KMS-11 (cell line): ENCODE data around the gene ABLIM2.

ENCODE experiments used
- H2AFZ ChIP-seq: fragments of 200-600 bp; sonication (generic); 2 replicates; pipeline ENCODE4 v1.6.1; 2016; ENCODE audit warnings: antibody characterized with exemption, mixed run types, low read depth
- H3K27ac ChIP-seq: fragments of 200-600 bp; sonication (generic); 2 replicates; pipeline ENCODE4 v1.6.1; 2016; ENCODE audit warnings: mild to moderate bottlenecking, mixed run types
- H3K27me3 ChIP-seq: fragments of 200-600 bp; sonication (generic); 2 replicates; pipeline ENCODE4 v1.6.1; 2017; ENCODE audit warnings: mild to moderate bottlenecking, low read depth, mixed run types, moderate library complexity; ENCODE audit not compliant: insufficient read depth
- H3K36me3 ChIP-seq: fragments of 200-600 bp; sonication (generic); 2 replicates; pipeline ENCODE4 v1.6.1; 2017; ENCODE audit warnings: mild to moderate bottlenecking, mixed run types; ENCODE audit not compliant: insufficient read depth
- H3K4me1 ChIP-seq: fragments of 200-600 bp; sonication (generic); 2 replicates; pipeline ENCODE4 v1.6.1; 2016; ENCODE audit warnings: mild to moderate bottlenecking, low read depth, mixed run types; ENCODE audit not compliant: poor library complexity, severe bottlenecking
- H3K4me2 ChIP-seq: fragments of 200-600 bp; sonication (generic); 2 replicates; pipeline ENCODE4 v1.7.0; 2016; ENCODE audit warnings: mild to moderate bottlenecking, mixed run types
- H3K4me3 ChIP-seq: fragments of 200-600 bp; sonication (generic); IDR thresholded peaks from 2 replicates; pipeline ENCODE4 v1.6.1; 2017; ENCODE audit warnings: low read depth, low read length, mixed read lengths; ENCODE audit not compliant: insufficient read depth
- H3K79me2 ChIP-seq: fragments of 200-600 bp; sonication (generic); 2 replicates; pipeline ENCODE4 v1.6.1; 2016; ENCODE audit warnings: low read depth, mixed run types; ENCODE audit not compliant: insufficient read depth
- H3K9ac ChIP-seq: fragments of 200-600 bp; sonication (generic); 2 replicates; pipeline ENCODE4 v1.6.1; 2016; ENCODE audit warnings: mild to moderate bottlenecking, mixed run types
- H4K20me1 ChIP-seq: fragments of 200-600 bp; sonication (generic); 2 replicates; pipeline ENCODE4 v1.6.1; 2016; ENCODE audit warnings: mild to moderate bottlenecking, mixed run types; ENCODE audit not compliant: insufficient read depth
- CTCF ChIP-seq: fragments of 200-600 bp; sonication (generic); conservative IDR thresholded peaks from 2 replicates; pipeline ENCODE4 v1.6.1; 2017; ENCODE audit warnings: low read depth, mild to moderate bottlenecking, antibody characterized with exemption, low read length, moderate library complexity, mixed read lengths

ABLIM2 gene

DNA sequence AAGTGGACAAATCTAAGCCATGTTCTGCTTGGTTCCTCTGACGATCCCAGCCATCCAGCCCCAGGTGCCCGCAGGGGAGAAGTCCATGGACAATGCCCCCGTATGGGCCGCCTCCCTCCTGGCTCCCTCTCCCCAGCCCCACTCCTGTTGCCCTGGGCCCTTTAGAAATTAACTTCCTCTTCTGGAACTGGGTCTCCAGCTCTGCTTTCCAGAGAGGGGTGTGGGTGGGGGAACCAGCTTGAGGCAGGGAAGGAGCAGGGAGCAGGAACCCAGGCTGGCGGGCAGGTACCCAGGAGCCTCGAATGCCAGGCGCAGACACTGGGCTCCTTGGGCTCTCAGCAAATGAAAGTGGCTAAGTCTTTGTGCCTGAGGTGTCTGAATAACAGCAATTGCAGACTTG is 12.7 kb upstream of the ABLIM2 start:
- no peak overlapping the region for H3K4me3 ChIP-seq
- no peaks in the 10 kb centered on the region for H4K20me1 ChIP-seq
- TF ChIP-seq CTCF: no peak
- H2AFZ ChIP-seq: no peak overlapping the region
- H3K27ac ChIP-seq: no peak overlapping the region
- no peaks in the 10 kb centered on the region for H3K36me3 ChIP-seq
- H3K4me2 ChIP-seq: no peak overlapping the region
- no peaks in the 10 kb centered on the region for H3K79me2 ChIP-seq
- H3K4me1 ChIP-seq: no peaks in the 10 kb centered on the region
- H3K27me3 ChIP-seq: no peaks in the 10 kb centered on the region
- H3K9ac ChIP-seq: no peak overlapping the region

DNA sequence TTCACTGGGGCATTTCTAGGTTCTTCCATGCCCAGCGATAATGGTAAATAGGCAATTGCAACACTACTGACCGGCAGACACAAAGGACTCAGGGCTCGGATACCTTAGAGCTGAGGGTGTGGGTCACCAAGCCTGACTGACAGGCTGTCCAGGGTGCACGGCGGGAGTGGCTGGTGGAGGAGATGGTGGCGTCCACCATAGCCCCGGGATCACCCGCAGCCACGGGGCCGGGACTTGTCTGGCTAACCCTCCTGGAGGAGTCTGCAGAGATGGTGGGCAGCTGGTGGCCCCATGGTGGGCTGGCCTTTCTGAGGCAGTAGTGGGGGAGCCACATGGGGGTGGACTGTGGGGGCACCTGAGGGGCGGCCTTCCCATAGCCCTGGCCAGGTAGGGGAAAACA is 11.7 kb upstream of the ABLIM2 start:
- no peaks in the 10 kb centered on the region for H3K27me3 ChIP-seq

GRCh38 chr4:8169763-8170162 is 11.2 kb upstream of the ABLIM2 start:
- Histone ChIP-seq H3K36me3 (no peaks in the 10 kb centered on the region), H4K20me1 (no peaks in the 10 kb centered on the region), H3K9ac (no peak overlapping the region), H3K4me2 (no peak overlapping the region), H3K27ac (no peak overlapping the region), H3K27me3 (no peaks in the 10 kb centered on the region), H3K4me3 (no peak overlapping the region), H3K79me2 (no peaks in the 10 kb centered on the region), H2AFZ (no peak overlapping the region), H3K4me1 (no peaks in the 10 kb centered on the region)
- TF ChIP-seq CTCF: no peak

More for the DNA sequence above, 11.7 kb upstream of the ABLIM2 start:
- no peaks in the 10 kb centered on the region for H3K4me1 ChIP-seq
- no peak overlapping the region for H3K4me2 ChIP-seq
- H3K36me3 ChIP-seq: no peaks in the 10 kb centered on the region
- H2AFZ ChIP-seq: no peak overlapping the region
- no peak overlapping the region for H3K4me3 ChIP-seq
- no peaks in the 10 kb centered on the region for H3K79me2 ChIP-seq
- no peaks in the 10 kb centered on the region for H4K20me1 ChIP-seq
- H3K9ac ChIP-seq: no peak overlapping the region
- no peak for TF ChIP-seq CTCF
- no peak overlapping the region for H3K27ac ChIP-seq

- Histone ChIP-seq H3K36me3 (no peaks in the 10 kb centered on the region), H3K4me2 (no peak overlapping the region), H3K4me3 (no peak overlapping the region), H3K4me1 (no peaks in the 10 kb centered on the region), H4K20me1 (no peaks in the 10 kb centered on the region), H3K9ac (no peak overlapping the region), H3K27ac (no peak overlapping the region), H2AFZ (no peak overlapping the region), H3K79me2 (no peaks in the 10 kb centered on the region), H3K27me3 (no peaks in the 10 kb centered on the region)
- TF ChIP-seq CTCF: no peak
Observed at GRCh38 chr4:8168832-8169598, 10.4 kb upstream of the ABLIM2 start.
